NOMO-1 treated with DMSO at 0.1 percent for 48 hours (cell line): ENCODE data around the gene VAC14.
"Not testable (repeated sequence)": the region's sequence is repeated elsewhere in the genome, so short reads cannot be mapped to it uniquely, and the experiment has no call there.

Experiments used
- DNase-seq: peaks from one replicate; lab custom pipeline; 2025; ENCODE audit not compliant: unreplicated experiment; lab: John Stamatoyannopoulos, UW

VAC14 gene

DNA sequence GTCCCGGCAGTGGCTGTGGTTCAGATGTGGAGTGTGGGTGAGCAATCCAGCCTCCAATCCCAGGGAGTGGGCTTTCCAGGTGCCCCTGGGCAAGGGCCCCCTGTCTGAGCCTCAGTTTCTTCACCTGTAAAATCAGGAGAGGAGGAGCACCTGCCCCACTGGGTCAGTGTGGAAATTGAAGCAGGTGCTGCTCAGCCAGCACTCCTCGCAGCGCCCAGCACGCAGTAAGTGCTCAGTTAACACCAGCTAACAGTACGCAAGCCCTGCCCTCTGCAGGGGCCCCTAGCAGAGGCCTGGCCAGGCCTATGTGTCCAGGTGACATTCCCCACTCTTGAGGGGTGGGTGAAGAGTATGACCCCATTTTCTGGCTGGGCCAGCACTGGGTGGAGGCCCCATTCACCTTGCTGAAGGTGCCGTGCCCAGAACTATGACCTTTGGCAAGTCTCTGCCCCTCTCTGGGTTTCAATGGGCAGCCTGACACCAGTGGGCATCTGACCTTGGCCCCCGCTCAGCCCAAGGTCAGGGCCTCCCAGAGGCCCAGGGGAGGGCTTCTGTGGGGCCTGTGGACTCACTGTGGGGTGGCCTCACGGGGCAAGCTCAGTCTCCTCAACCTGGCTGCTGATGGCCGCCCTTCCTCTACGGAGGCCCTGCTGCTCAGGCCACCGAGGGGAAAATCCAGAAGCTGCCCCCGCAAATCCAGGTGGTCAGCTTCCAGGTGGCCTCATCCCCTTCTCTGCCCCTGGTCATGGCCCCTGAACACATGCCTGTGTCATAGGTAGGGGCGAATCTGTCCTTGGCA lies 117.6 kb downstream of the VAC14 start:
- DNase-seq: no peak

DNA sequence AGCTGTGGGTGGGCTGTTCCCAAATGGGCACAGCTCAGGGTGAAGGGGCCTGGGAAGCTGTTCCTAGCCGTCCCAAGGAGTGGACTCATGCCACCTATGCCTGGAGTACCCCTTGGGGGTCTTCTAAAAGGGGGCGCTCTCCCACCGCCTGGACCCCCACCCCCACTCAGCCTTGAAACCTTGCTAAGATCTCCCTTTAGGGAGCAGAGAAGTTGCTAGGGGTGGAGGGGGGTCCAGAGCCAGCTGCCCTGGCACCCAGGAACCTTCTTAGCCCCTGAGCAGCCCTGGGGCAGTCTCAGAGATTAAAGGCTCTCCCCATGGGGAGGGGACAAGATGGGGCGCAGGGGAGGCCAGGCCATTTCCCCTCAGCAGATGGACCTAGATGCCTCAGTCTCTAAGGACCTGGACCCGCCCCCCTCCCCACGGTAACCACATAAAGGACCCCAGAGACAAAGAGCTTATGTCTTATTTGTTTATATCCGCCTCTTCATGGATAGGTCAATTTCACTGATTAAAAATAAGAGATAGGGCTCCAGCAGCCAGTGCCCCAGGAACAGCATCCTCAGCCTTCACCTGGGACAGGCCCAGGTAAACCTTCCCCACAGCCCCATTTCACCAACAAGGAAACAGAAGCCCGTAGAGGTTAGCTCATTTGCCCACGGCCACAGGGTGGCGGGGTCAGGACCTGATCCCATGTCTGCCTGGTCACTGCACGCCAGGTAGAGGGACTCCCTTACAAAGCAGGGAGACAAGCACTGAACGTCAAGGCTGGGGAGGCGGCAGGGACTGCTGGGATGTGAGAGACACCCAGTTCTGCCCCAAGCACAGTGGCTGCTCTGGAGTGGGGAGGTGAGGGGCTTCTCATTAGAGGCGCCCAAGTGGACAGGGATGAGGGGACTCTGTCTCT lies 118.5 kb downstream of the VAC14 start:
- DNase-seq: no peak

DNA sequence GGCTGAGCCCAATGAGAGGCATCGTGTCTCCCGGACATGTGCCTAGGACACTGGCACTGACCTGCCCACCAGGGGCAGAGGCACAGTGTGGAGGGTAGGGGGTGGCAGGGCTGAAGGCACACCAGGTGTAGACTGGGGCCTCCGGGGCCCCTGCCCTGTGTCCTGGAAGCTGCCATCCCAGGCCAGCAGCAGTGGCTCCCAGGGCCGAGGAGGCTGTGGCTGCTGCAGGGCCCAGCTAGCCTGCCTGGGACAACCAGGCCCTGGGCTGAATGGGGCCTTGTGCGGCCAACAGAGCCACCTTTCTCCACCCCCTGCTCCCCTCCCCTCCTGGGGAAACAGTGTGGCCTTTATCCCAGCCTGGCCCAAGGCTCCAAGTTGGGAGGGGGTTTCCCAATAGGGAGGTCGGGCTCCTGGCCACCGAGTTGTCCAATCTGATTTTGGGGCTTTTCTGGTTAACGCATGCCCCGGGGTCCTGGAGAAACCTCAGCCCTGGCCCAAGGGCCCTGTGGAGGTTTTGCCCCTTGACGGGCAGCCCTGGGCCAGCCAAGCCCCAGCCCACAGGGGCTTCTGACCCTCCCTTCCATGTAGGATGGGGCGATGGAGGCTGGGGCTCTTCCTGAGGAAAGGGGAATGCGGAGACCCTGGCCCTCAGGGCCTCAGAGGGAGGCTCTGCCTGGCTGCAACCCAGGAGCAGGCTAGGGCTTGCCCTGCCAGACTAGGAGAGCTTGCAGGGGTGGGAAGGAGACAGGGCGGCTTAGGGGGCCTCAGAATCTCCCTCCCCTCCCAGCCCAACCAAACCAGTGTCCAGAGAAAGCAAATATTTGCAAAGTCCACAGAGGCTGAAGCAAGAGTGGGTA lies 119.3 kb downstream of the VAC14 start:
- no peak for DNase-seq

DNA sequence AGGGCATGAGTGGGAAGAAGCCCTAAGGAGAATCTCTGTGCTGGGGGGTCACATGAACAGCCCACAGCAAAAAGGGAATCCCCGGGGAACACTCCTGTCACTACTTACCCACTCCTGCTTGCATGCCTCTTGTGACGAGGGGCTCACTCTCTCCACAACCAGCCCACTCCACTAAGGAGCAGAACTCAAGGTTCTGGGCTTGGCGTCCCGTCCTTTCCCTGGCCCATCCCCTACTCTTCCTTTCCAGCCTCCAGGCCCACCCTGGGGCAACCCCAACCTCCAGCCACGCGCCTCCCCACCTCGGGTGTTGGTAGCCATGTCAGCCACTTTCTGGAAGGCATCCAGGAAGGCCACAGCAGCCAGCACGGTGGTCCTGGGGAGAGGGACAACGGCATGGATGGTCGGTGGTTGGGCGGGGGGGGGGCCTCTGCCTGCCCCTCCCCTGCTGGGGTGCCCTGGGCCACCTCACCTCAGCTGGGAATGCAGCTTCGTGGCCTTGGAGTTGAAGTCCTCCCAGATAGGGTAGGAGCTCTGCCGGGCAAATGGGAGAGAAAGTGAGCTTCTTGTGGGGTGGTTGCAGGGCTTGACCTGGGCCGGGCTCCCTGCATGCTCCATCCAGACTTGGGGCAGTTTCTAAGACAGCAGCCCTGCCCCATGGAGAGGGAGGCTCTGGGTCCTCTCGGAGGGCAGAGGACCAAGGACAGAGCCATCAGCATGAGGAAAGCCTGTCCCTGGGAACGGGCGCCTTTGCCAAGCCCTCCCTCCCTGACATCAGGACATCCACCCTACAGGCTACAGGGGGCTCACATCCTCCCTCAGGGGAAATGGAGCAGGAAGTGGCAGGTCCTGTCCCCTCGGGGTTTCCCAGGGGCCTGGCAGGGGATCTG lies 120.2 kb downstream of the VAC14 start:
- no peak for DNase-seq

DNA sequence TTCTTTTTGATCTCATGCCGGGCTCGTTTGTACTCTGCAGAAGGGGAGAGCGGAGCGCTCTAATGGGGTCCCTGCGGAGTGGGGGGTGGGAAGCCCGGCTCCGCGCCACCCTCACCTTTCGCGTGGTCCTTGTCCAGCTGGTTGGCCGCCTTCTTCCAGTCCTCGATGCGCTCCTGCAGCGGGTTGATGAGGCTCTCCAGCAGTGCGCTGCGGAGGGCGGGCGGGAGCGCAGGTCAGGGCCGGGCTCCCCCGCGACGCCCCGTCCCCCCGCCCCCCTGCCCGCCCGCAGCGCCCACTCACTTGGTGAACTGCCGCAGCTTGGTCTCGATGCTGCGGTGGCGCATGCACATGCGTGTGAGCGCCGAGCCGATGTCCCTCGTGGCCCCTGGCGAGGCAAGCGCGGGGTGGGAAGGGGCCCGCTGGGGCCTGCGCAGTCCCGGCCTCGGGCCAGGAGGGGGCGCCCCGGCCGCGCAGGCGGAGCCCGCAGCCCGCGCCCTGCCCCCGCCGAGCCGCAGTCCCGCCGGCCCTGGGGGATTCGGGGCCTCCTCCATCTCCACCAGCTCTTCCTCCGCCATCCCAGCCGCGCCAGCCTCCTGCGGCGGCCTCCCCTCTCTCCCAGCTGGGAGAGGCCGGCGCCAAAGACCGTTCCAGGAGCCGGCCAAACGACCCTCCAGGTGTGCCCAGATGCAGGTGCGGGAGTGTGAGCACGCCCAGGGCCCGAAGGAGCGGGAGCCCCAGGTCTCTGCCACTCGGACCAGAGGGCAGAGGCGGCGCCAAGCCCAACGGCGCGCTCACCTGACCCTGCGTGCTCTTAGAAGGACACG lies 121.1 kb downstream of the VAC14 start:
- no peak for DNase-seq

DNA sequence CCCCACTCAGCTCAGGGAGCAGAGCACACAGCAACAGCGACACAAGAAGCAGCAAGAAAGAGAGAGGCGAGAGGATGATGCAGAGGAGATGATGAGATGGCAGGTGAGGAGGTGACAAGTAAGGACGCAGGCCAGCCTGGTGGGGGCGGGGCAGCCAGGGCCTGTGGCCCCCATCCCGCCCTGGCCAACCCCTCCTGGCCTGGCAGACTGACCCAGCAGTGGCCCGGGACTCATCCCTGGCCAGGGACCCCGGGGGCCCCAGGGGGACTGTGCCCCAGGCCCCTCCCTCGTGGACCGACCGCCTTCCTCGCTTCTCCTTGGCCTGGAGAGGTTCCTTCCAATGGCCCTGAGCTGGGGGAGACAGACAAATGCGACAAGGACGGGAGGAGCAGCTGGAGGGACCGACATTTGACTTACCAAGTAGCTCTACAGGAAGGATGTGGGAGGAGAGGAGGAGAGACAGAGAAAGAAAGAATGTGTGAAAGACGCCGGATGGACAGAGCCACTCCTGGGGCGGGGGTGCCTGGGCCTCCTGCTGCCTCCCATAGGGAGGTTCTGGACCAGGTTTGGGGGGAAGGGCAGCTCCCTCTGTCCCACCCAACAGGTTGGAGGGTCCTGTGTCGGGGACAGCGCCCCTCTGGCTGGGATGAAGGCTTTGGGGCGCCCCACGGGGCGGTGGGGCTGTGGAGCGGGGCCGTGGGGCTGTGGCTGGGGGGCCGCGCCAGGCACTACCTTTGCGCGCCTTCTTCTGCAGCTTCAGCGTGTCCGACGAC lies 121.9 kb downstream of the VAC14 start:
- no peak for DNase-seq

DNA sequence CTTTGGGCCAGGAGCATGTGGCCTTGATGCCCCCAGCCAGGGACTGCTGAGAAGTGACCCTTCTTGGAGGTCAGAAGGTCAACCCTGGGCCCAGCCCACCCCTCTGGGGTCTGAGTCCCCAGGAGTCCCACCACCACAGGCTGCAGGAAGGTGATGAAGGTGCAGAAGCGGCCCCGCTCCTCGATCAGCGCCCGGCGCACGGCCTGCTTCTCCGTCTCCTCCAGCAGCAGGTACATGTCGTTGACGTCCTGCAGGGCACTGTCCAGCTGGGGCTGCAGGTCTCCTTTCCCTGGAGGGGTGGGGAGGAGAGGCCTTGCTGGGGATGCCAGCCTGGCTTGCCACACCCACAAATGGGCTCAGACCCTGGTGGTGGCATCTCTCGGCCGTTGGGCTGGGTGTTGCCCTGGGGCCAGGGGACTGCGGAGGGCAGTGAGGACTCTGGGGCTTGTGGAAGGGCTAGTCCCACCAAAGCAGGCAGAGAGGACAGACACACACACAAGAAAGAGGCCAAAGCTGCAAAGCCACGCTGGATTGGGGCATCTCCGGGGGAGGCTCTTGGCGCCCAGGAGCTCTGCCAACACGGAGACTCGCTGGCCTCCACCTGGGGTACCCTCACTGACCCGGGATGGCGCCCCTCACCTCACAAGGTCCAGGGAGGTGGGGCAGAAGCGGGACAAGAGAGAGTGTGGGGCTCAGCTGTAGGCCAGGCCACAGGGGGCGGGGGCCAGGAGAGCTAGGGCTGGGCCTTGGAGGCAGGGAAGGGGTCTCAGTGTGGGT lies 122.6 kb downstream of the VAC14 start:
- DNase-seq: no peak

DNA sequence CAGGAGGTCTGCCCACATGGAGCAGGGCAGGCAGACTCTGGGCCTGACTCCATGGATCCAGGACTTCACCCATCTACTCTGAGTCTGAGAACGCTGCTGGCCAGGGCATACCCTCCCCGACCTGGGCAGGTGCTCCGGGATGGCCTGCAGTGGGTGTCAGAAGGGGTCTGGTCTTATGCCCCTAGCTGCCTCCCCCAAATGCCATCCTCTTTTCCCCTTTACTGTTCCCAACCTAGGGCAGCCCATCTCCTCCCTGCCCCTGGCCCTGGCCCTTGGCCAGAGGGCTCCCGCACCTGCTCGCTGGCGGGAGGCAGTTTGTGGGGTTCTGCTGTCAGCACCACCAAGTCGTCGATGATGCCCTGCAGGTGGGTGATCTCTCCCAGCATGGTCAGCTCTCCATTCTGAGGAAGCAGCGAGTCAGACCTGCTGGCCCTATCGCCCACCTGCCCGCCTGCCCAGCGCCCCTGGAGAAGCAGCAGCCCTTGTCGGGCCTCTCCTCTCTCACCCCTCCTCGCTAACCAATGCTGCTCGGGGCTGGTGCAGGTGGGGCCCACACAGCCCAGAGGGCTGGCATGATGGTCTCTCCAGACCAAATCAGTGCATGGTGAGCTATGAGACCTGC lies 123.3 kb downstream of the VAC14 start:
- DNase-seq: no peak

DNA sequence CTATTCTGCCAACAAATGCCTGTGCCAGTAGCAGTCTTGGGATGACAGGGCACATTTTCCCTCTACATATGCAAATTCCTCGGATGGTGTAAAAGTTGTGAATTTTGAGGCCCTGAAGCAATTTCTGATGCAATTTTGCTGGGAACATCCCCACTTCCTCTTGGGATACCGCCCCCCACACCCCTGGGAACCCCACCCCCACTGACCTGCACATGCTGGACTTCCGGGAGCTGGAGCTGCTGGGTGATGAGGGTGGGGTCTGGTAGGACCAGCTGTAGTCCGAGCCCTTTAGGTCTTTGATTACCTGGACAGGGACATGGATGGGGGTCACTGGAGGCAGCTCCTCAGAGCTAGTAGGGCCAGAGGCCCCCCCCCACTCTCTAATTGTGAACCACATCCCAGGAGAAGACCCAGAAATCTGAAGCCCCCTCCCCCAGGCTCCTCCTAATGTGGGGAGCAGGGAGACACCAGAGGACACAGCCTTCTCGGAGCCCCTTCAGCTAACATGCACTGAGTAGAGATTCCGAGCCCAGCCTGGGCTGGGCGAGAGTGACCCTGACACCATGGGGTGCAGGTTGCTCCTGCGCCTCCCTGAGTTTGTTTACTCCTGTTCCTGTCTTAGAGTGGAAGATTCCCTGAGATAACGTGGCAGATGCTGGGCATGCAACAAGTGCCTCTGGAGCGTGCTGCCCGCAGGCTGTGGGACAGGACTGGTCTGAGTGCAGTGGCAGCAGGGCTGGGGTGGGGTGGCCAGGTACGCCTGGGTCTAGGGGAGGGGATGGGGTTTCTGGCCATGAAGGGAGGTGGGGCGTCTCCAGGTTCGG lies 124.1 kb downstream of the VAC14 start:
- no peak for DNase-seq

DNA sequence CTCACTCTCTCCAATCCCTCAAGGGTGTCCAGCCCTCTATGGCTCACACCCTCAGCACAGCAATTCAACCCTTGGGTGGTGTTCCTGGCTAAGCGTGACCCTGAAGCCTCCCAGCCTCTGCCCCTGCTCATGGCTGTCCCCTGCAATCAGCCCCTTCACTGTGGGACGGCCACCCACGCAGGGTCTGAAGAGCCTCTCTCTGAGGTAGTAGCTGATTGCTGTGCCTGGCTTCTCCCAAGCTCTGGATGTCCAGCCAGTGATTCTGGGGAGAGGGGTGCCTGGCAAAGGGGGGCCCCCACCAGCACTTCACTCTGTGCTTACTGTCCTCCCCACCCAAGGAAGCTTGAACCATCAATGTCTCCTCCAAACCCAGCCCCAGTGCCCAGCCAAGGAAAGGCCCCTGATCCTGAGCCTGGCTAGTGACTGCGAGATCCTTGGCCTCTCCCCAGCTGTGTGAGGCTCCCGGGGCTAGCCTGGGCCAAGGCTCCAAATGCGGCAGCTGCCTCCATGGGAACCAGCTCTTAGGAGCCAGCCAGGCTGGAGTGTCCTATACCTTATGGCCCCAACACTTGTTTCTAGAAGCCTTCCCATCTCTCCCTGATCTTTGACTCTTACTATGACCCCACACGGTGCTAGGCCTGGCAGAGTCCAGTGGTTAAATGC lies 125.0 kb downstream of the VAC14 start:
- no peak for DNase-seq

DNA sequence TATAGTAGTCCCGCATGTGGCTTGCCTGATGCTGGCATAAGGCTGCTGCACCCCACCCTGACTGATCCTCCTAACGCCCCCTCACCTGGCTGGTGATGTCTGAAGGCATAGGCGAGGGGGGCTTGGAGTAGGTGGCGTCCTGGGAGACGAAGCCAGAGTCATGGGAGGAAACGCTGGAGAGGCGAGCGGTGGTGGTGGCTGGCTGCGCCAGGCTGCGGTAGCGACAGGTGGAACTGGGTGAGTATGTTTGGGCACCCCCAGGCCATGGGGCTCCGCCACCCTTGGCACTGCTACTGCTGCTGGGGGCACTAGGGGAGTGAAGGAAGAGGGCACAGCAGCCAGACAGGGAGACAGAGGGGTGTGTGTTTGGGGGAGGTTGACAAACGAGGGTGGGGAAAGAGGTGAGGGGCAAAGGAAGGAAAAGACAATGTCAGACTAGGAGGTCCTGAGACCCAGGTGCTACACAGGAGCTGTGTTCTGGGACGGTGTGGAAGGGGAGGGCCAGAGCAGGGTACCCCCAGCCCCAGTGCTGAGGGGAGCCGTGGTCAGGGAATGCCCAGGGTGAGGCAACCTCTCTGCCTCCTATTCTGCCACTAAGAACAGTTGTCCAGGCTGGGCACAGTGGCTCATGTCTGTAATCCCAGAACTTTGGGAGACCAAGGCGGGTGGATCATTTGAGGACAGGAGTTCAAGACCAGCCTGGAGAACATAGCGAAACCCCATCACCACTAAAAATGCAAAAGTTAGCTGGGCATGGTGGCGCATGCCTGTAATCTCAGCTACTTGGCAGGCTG lies 126.5 kb downstream of the VAC14 start:
- DNase-seq: no peak

DNA sequence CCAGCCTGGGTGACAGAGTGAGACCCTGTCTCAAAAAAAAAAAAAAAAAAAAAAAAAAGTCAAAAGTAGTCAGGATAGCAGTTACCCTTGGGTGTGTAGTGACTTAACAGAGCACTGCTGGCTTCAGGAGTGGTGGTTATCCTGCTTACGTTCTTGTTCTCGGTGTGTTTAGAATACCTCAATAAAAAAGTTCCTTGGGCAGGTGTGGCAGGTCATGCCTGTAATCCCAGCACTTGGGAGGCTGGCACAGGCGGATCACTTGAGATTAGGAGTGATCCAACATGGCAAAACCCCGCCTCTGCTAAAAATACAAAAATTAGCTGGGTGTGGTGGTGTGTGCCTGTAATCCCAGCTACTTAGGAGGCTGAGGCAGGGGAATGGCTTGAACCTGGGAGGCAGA lies 130.0 kb downstream of the VAC14 start:
- not testable (repeated sequence) for DNase-seq

DNA sequence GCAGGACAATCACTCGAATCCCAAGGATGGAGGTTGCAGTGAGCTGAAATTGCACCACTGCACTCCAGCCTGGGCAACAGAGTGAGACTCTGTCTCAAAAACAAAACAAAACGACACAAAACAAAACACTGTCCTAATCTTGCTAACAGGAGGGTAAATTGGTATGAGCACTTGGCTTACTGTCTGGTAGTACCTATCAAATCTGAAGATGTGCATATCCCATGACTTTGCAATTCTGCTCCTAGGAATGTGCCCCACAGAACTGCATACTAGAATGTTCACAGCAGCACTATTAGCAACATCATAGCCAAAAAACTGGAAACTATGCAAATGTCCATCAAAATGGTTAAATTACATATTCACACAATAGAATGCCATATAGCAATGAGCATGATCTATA lies 130.8 kb downstream of the VAC14 start:
- no peak for DNase-seq

DNA sequence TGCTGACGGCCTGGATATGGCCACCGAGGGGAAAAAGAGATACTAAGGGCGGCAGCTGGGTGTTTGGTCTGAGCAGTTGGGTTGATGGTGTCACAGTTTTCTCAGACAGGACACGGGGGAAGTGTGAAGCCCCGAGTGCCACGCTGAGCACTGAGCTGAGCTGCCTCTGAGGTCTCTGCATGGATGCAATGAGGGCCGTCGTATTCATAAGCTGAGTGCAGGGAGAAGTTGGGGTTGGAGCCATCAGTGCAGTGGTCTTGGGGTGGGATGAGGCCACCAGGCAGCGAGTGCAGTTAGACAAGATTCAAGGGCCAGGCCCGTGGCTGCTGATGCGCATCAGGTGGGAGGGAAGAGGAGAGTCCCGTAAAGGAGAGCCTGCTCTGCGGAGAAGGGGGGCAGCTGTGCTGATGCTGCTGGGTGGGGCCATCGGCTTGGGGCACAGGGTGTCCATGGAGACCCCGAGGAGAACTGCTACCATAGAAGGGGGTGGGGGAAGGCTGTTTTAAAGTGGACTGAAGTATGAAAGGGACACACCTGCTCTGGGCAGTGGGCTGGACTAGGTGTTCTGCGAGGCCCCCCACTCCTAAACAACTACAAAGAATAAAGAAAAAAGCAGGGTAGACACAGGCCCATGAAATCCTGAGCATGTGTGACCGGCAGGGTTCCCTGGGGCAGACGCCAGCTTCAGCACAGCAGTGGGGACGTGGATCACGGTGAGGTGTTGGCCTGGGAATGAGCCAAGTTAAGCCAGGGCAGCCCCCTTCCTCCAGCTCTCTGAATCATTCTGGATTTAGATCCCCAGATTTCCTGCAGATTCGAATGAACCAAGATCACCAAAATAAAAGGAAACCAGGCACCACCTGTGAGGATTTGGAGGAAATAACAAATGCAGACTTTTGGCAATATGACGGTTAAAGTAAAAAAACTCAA lies 134.9 kb downstream of the VAC14 start:
- DNase-seq: no peak
